Prostate gland (tissue), 2 donors: ENCODE results near the gene AKR7A2. TPM values are rescaled to one million over a fixed set of nuclear protein-coding genes. Genes with fewer than 3 reads are reported as not detected.
A peak's percentile ranks its signal among the peaks of the same experiment; 100 is the strongest.

ENCODE experiments used
- DNase-seq: peaks from one replicate; pipeline ENCODE4 v3.0.0-alpha.2; 2019; ENCODE audit warnings: low spot score
- H3K27ac ChIP-seq, 2 donors: fragments of 200-600 bp; sonication (generic); 2 replicates each; pipeline ENCODE4 v1.5.1; 2017 to 2019
- H3K27me3 ChIP-seq: fragments of 200-600 bp; sonication (generic); replicated peaks from 2 replicates; pipeline ENCODE4 v1.5.1; 2019; ENCODE audit not compliant: insufficient read depth
- H3K36me3 ChIP-seq, 2 donors: fragments of 200-600 bp; sonication (generic); 1 replicate in 1 of 2; 2 replicates in 1 of 2; pipeline versions ENCODE4 v1.5.1 to v1.8.1; 2017 to 2019
- H3K4me1 ChIP-seq: fragments of 200-600 bp; sonication (generic); replicated peaks from 2 replicates; pipeline ENCODE4 v1.5.1; 2019
- H3K4me3 ChIP-seq, 2 donors: fragments of 200-600 bp; sonication (generic); 2 replicates each; pipeline ENCODE4 v1.5.1; 2017 to 2019
- H3K9me3 ChIP-seq: fragments of 200-600 bp; sonication (generic); 2 replicates; pipeline ENCODE4 v1.5.1; 2017
- CTCF ChIP-seq, 4 experiments: fragments of 200-600 bp in 2 of 4; fragments of 450-650 bp in 2 of 4; sonication (generic) in 2 of 4; IDR thresholded peaks; 1 replicate in 3 of 4; 2 replicates in 1 of 4; pipeline ENCODE4 v1.5.1; 2016 to 2019; ENCODE audit warnings: antibody characterized with exemption in 4 of 4, mild to moderate bottlenecking in 2 of 4, moderate library complexity in 2 of 4
- POLR2A ChIP-seq: fragments of 450-650 bp; IDR thresholded peaks from one replicate; pipeline ENCODE4 v1.6.1; 2016; ENCODE audit warnings: antibody characterized with exemption, mild to moderate bottlenecking
- POLR2AphosphoS5 ChIP-seq: sonication (generic); formaldehyde crosslinking; IDR thresholded peaks from one replicate; pipeline ENCODE4 v1.6.1; 2017; ENCODE audit warnings: antibody characterized with exemption
- WGBS: methylation state at CpG from one replicate; pipeline ENCODE4 v1.1.5; 2018; 5-methylcytosine and 5-hydroxymethylcytosine counted together
- intact Hi-C: fragments of 100-400 bp; cut with DNase I; formaldehyde crosslinking; loops from one replicate; pipeline ENCODE4 v1.14.2; 2022
- total RNA-seq, 2 donors: library from RNA; depleted of rRNA; stranded (reverse); fragments of >200 nt; gene quantifications; one replicate each; pipeline ENCODE4 v1.1.0, GENCODE V29; 2016

Gene AKR7A2
- total RNA-seq, 2 donors from 2014 or later, result 153 to 172 TPM

GRCh38 chr1:19342062-19342750 is 30.3 kb upstream of the AKR7A2 start:
- no peak for DNase-seq
- H3K36me3 ChIP-seq, result peaks cover 0 to 4% of the 10 kb centered on the region in 2 donors
- no peaks in the 10 kb centered on the region for H3K27me3 ChIP-seq
- H3K4me1 ChIP-seq, result no peaks in the 10 kb centered on the region
- H3K9me3 ChIP-seq, result no peaks in the 10 kb centered on the region
- no peak for TF ChIP-seq CTCF (IDR thresholded peaks at IDR 0.05)
- TF ChIP-seq POLR2A, result no peak
- TF ChIP-seq POLR2AphosphoS5, result no peak
- peak overlapping the region; percentile 3 to 4 for H3K27ac ChIP-seq
- 74% methylated on average over 26 of the region's 27 CpGs for WGBS
- no peak overlapping the region for H3K4me3 ChIP-seq
- intact Hi-C loops, result loop anchor here (5.0 kb wide), 1 partner anchor 145 kb away; the partner anchor contains the start of gene CAPZB

- DNase-seq, result peak; percentile 43
- intact Hi-C loops, result loop anchor here (5.0 kb wide), 1 partner anchor 146 kb away; the partner anchor contains the start of gene CAPZB
- H3K27ac ChIP-seq, result no peak overlapping the region
These were observed 29.5 kb upstream of the AKR7A2 start for GRCh38 chr1:19341201-19342061.

GRCh38 chr1:19340387-19340937 is 28.5 kb upstream of the AKR7A2 start:
- Histone ChIP-seq H3K36me3 (peaks cover 0 to 4% of the 10 kb centered on the region in 2 donors), H3K4me1 (no peaks in the 10 kb centered on the region), H3K4me3 (no peak overlapping the region), H3K27me3 (no peaks in the 10 kb centered on the region), H3K27ac (no peak overlapping the region), H3K9me3 (no peaks in the 10 kb centered on the region)
- WGBS, result 92% methylated on average over 14 of the region's 14 CpGs
- DNase-seq, result no peak
- intact Hi-C loops, result loop anchor here (5.0 kb wide), 1 partner anchor 147 kb away; the partner anchor contains the start of gene CAPZB
- TF ChIP-seq POLR2AphosphoS5, result no peak
- no peak for TF ChIP-seq POLR2A
- no peak for TF ChIP-seq CTCF (IDR thresholded peaks at IDR 0.05)

More at GRCh38 chr1:19341201-19342061, 29.5 kb upstream of the AKR7A2 start:
- 65% methylated on average over 25 of the region's 25 CpGs for WGBS
- Histone ChIP-seq H3K4me1 (no peaks in the 10 kb centered on the region), H3K27me3 (no peaks in the 10 kb centered on the region), H3K9me3 (no peaks in the 10 kb centered on the region), H3K4me3 (no peak overlapping the region), H3K36me3 (peaks cover 0 to 4% of the 10 kb centered on the region in 2 donors)
- TF ChIP-seq POLR2AphosphoS5, result no peak
- peak; percentile 78 to 86 (median 81) for TF ChIP-seq CTCF (IDR thresholded peaks at IDR 0.05)

GRCh38 chr1:19339214-19339861 is 27.4 kb upstream of the AKR7A2 start:
- no peaks in the 10 kb centered on the region for H3K27me3 ChIP-seq
- H3K4me3 ChIP-seq, result no peak overlapping the region
- no peak for TF ChIP-seq POLR2AphosphoS5
- no peak for TF ChIP-seq POLR2A
- TF ChIP-seq CTCF (IDR thresholded peaks at IDR 0.05), result no peak
- WGBS, result 76% methylated on average over 19 of the region's 19 CpGs
- no peak for DNase-seq
- no peak overlapping the region for H3K27ac ChIP-seq
- H3K36me3 ChIP-seq, result peaks cover 0 to 4% of the 10 kb centered on the region in 2 donors
- intact Hi-C loops, result no loop called here
- no peaks in the 10 kb centered on the region for H3K4me1 ChIP-seq
- no peaks in the 10 kb centered on the region for H3K9me3 ChIP-seq
